ENCODE measurements around the gene KLF3. TPM values are rescaled to one million over a fixed set of nuclear protein-coding genes. Genes with fewer than 3 reads are reported as not detected.
A peak's percentile ranks its signal among the peaks of the same experiment; 100 is the strongest.

KLF3 gene
- total and polyA plus RNA-seq, 8 donors, result 13.0 to 113 (median 55.0) TPM

- Histone ChIP-seq H3K9me3 (no peaks in the 10 kb centered on the region), H3K4me3 (no peak overlapping the region), H3K36me3 (no peaks in the 10 kb centered on the region), H3K27ac (peak overlapping the region in 2 of 5 donors; percentile 97 to 100), H3K27me3 (no peaks in the 10 kb centered on the region), H3K4me1 (peaks cover 8 to 25% (median 19%) of the 10 kb centered on the region in 4 donors)
- no peak for DNase-seq
- intact Hi-C loops (cut with DNase I; ENCODE audit: low total_unique reads), result no loop called here
- no peak for TF ChIP-seq EP300 (IDR thresholded peaks at IDR 0.05)
- TF ChIP-seq POLR2AphosphoS5 (IDR thresholded peaks at IDR 0.05), result no peak
- no peak for TF ChIP-seq POLR2A (IDR thresholded peaks at IDR 0.05)
- no peak for TF ChIP-seq CTCF (IDR thresholded peaks at IDR 0.05)
- WGBS, 5 donors, result 94 to 100% (median 97%) methylated on average over 3 of the region's 3 CpGs
These were observed 2.6 kb upstream of the KLF3 start for GRCh38 chr4:38661371-38661770.

- WGBS, 5 donors, result 29 to 41% (median 38%) methylated on average over 26 of the region's 26 CpGs
- intact Hi-C loops (cut with DNase I; ENCODE audit: low total_unique reads), result no loop called here
These were observed 1.4 kb upstream of the KLF3 start for GRCh38 chr4:38662522-38663089.

GRCh38 chr4:38663090-38663800, 754 bp upstream of the KLF3 start:
- Histone ChIP-seq H3K27me3 (no peaks in the 10 kb centered on the region), H3K27ac (peak overlapping the region; percentile 97 to 100 (median 99)), H3K4me3 (peak overlapping the region; percentile 55 to 99 (median 76)), H3K9me3 (no peaks in the 10 kb centered on the region), H3K4me1 (peaks cover 12 to 40% (median 33%) of the 10 kb centered on the region in 4 donors), H3K36me3 (no peaks in the 10 kb centered on the region)
- TF ChIP-seq POLR2AphosphoS5 (IDR thresholded peaks at IDR 0.05) (peak in 2 of 3 donors; percentile 70 to 78), POLR2A (IDR thresholded peaks at IDR 0.05) (no peak)
- DNase-seq, result peak; percentile 34 to 80
- WGBS, 5 donors, result 0 to 1% (median 0%) methylated on average over 8 to 74 of the region's 85 CpGs
- intact Hi-C loops (cut with DNase I; ENCODE audit: low total_unique reads), result no loop called here

More at GRCh38 chr4:38662522-38663089, 1.4 kb upstream of the KLF3 start:
- Histone ChIP-seq H3K27ac (peak overlapping the region; percentile 97 to 100 (median 99)), H3K4me3 (peak overlapping the region; percentile 55 to 99 (median 76)), H3K9me3 (no peaks in the 10 kb centered on the region), H3K36me3 (no peaks in the 10 kb centered on the region), H3K27me3 (no peaks in the 10 kb centered on the region), H3K4me1 (peaks cover 8 to 34% (median 27%) of the 10 kb centered on the region in 4 donors)
- TF ChIP-seq EP300 (IDR thresholded peaks at IDR 0.05) (no peak), POLR2A (IDR thresholded peaks at IDR 0.05) (no peak), POLR2AphosphoS5 (IDR thresholded peaks at IDR 0.05) (no peak)
- DNase-seq, result peak in 1 of 2 donors; percentile 59

- intact Hi-C loops (cut with DNase I; ENCODE audit: low total_unique reads), result no loop called here
- Histone ChIP-seq H3K27me3 (no peaks in the 10 kb centered on the region), H3K9me3 (no peaks in the 10 kb centered on the region), H3K4me1 (peaks cover 25 to 56% (median 47%) of the 10 kb centered on the region in 4 donors), H3K4me3 (peak overlapping the region; percentile 60 to 99 (median 86)), H3K27ac (peak overlapping the region; percentile 97 to 100 (median 100)), H3K36me3 (no peaks in the 10 kb centered on the region)
- 1 to 4% (median 1%) methylated on average over 18 to 51 of the region's 53 CpGs for WGBS, 5 donors
- TF ChIP-seq POLR2AphosphoS5 (IDR thresholded peaks at IDR 0.05) (peak in 2 of 3 donors; percentile 64), EP300 (IDR thresholded peaks at IDR 0.05) (no peak)
- DNase-seq, result peak; percentile 69 to 91
These were observed 855 bp downstream of the KLF3 start for GRCh38 chr4:38664706-38665401.

GRCh38 chr4:38665551-38666411, 1.8 kb downstream of the KLF3 start:
- 4 to 9% (median 7%) methylated on average over 5 of the region's 5 CpGs for WGBS, 5 donors
- intact Hi-C loops (cut with DNase I; ENCODE audit: low total_unique reads), result no loop called here
- peaks cover 34 to 66% (median 56%) of the 10 kb centered on the region in 4 donors for H3K4me1 ChIP-seq

More at GRCh38 chr4:38665551-38666411, 1.8 kb downstream of the KLF3 start:
- Histone ChIP-seq H3K27ac (peak overlapping the region in 4 of 5 donors; percentile 97 to 100 (median 100)), H3K4me3 (peak overlapping the region; percentile 60 to 99 (median 86)), H3K36me3 (no peaks in the 10 kb centered on the region), H3K27me3 (no peaks in the 10 kb centered on the region), H3K9me3 (no peaks in the 10 kb centered on the region)
- TF ChIP-seq POLR2AphosphoS5 (IDR thresholded peaks at IDR 0.05), result no peak
- TF ChIP-seq EP300 (IDR thresholded peaks at IDR 0.05), result no peak
- no peak for TF ChIP-seq CTCF (IDR thresholded peaks at IDR 0.05)
- no peak for TF ChIP-seq POLR2A (IDR thresholded peaks at IDR 0.05)
- DNase-seq, result no peak

All from stomach (tissue), 9 donors.